ENCODE data around the gene NDUFA13.
"Not testable (repeated sequence)": the region's sequence is repeated elsewhere in the genome, so short reads cannot be mapped to it uniquely, and the experiment has no call there.

Gene NDUFA13

GRCh38 chr19:19515642-19516519, at the start of gene NDUFA13:
NDUFA13 (plus strand) TSS chr19:19516225; CDS start chr19:19516239, 14 bp downstream.
- peak; percentile 89 for DNase-seq
- in situ Hi-C loops (cut with HindIII; ENCODE audit: low pct_ligation_motif_present, low pct_unique_long_range_greater_than_20kb, low sequenced_read_pairs), result no loop called here

GRCh38 chr19:19468424-19469050, 47.5 kb upstream of the NDUFA13 start:
- DNase-seq, result peak; percentile 22
- in situ Hi-C loops (cut with HindIII; ENCODE audit: low pct_ligation_motif_present, low pct_unique_long_range_greater_than_20kb, low sequenced_read_pairs), result no loop called here

GRCh38 chr19:19470579-19470978, 45.4 kb upstream of the NDUFA13 start:
- no peak for DNase-seq
- in situ Hi-C loops (cut with HindIII; ENCODE audit: low pct_ligation_motif_present, low pct_unique_long_range_greater_than_20kb, low sequenced_read_pairs), result no loop called here

GRCh38 chr19:19471682-19472081, 44.3 kb upstream of the NDUFA13 start:
- in situ Hi-C loops (cut with HindIII; ENCODE audit: low pct_ligation_motif_present, low pct_unique_long_range_greater_than_20kb, low sequenced_read_pairs), result no loop called here
- no peak for DNase-seq

- DNase-seq; in situ Hi-C loops (cut with HindIII; ENCODE audit: low pct_ligation_motif_present, low pct_unique_long_range_greater_than_20kb, low sequenced_read_pairs): not testable (repeated sequence)
Measured at GRCh38 chr19:19472106-19472505, 43.9 kb upstream of the NDUFA13 start.

- in situ Hi-C loops (cut with HindIII; ENCODE audit: low pct_ligation_motif_present, low pct_unique_long_range_greater_than_20kb, low sequenced_read_pairs), result no loop called here
- DNase-seq, result no peak
Measured at GRCh38 chr19:19475015-19475765, 40.8 kb upstream of the NDUFA13 start.

GRCh38 chr19:19475849-19476828, 39.9 kb upstream of the NDUFA13 start:
- peak; percentile 12 for DNase-seq

GRCh38 chr19:19477705-19478383, 38.2 kb upstream of the NDUFA13 start:
- DNase-seq, result no peak
- in situ Hi-C loops (cut with HindIII; ENCODE audit: low pct_ligation_motif_present, low pct_unique_long_range_greater_than_20kb, low sequenced_read_pairs), result no loop called here

More at GRCh38 chr19:19475849-19476828, 39.9 kb upstream of the NDUFA13 start:
- in situ Hi-C loops (cut with HindIII; ENCODE audit: low pct_ligation_motif_present, low pct_unique_long_range_greater_than_20kb, low sequenced_read_pairs), result no loop called here

GRCh38 chr19:19480688-19481087, 35.3 kb upstream of the NDUFA13 start:
- DNase-seq, result no peak
- in situ Hi-C loops (cut with HindIII; ENCODE audit: low pct_ligation_motif_present, low pct_unique_long_range_greater_than_20kb, low sequenced_read_pairs), result no loop called here

- in situ Hi-C loops (cut with HindIII; ENCODE audit: low pct_ligation_motif_present, low pct_unique_long_range_greater_than_20kb, low sequenced_read_pairs), result no loop called here
- no peak for DNase-seq
Measured at GRCh38 chr19:19482809-19483596, 33.0 kb upstream of the NDUFA13 start.

GRCh38 chr19:19485161-19485997, 30.6 kb upstream of the NDUFA13 start:
- no peak for DNase-seq
- in situ Hi-C loops (cut with HindIII; ENCODE audit: low pct_ligation_motif_present, low pct_unique_long_range_greater_than_20kb, low sequenced_read_pairs), result no loop called here

- in situ Hi-C loops (cut with HindIII; ENCODE audit: low pct_ligation_motif_present, low pct_unique_long_range_greater_than_20kb, low sequenced_read_pairs), result no loop called here
- no peak for DNase-seq
Measured at GRCh38 chr19:19485998-19486290, 30.1 kb upstream of the NDUFA13 start.

- no peak for DNase-seq
- in situ Hi-C loops (cut with HindIII; ENCODE audit: low pct_ligation_motif_present, low pct_unique_long_range_greater_than_20kb, low sequenced_read_pairs), result no loop called here
Measured at GRCh38 chr19:19486343-19487076, 29.5 kb upstream of the NDUFA13 start.

GRCh38 chr19:19487077-19487949, 28.7 kb upstream of the NDUFA13 start:
- no peak for DNase-seq
- in situ Hi-C loops (cut with HindIII; ENCODE audit: low pct_ligation_motif_present, low pct_unique_long_range_greater_than_20kb, low sequenced_read_pairs), result no loop called here

Data from ACHN (cell line).